ENCODE results near the gene ZNF470.

Gene ZNF470

DNA sequence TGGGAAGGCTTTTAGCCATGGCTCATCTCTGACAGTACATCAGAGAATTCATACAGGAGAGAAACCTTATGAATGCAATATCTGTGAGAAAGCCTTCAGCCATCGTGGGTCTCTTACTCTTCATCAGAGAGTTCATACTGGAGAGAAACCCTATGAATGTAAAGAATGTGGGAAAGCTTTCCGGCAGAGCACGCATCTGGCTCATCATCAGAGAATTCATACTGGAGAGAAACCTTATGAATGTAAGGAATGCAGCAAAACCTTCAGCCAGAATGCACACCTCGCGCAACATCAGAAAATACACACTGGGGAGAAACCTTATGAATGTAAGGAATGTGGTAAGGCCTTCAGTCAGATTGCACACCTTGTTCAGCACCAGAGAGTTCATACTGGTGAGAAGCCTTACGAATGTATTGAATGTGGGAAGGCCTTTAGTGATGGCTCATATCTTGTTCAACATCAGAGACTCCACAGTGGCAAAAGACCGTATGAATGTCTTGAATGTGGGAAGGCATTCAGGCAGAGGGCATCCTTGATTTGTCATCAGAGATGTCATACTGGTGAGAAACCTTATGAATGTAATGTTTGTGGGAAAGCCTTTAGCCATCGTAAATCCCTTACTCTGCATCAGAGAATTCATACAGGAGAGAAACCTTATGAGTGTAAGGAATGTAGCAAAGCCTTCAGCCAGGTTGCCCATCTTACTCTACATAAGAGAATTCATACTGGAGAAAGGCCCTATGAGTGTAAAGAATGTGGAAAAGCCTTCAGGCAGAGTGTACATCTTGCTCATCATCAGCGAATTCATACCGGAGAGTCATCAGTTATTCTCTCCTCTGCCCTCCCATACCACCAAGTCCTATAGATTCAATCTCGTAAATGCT, 10.7 kb downstream of the ZNF470 start:
- TF ChIP-seq, protein P1, sequence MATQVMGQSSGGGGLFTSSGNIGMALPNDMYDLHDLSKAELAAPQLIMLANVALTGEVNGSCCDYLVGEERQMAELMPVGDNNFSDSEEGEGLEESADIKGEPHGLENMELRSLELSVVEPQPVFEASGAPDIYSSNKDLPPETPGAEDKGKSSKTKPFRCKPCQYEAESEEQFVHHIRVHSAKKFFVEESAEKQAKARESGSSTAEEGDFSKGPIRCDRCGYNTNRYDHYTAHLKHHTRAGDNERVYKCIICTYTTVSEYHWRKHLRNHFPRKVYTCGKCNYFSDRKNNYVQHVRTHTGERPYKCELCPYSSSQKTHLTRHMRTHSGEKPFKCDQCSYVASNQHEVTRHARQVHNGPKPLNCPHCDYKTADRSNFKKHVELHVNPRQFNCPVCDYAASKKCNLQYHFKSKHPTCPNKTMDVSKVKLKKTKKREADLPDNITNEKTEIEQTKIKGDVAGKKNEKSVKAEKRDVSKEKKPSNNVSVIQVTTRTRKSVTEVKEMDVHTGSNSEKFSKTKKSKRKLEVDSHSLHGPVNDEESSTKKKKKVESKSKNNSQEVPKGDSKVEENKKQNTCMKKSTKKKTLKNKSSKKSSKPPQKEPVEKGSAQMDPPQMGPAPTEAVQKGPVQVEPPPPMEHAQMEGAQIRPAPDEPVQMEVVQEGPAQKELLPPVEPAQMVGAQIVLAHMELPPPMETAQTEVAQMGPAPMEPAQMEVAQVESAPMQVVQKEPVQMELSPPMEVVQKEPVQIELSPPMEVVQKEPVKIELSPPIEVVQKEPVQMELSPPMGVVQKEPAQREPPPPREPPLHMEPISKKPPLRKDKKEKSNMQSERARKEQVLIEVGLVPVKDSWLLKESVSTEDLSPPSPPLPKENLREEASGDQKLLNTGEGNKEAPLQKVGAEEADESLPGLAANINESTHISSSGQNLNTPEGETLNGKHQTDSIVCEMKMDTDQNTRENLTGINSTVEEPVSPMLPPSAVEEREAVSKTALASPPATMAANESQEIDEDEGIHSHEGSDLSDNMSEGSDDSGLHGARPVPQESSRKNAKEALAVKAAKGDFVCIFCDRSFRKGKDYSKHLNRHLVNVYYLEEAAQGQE (IDR thresholded peaks at IDR 0.05; ENCODE audit: insufficient read depth in 1 of 2, low read depth in 2 of 2, low read length in 2 of 2), result no peak
- TF ChIP-seq FOXP2 (optimal IDR thresholded peaks at IDR 0.05; ENCODE audit: borderline replicate concordance, extremely low read depth, extremely low read length, insufficient read depth) (no peak), POLR2AphosphoS5 (IDR thresholded peaks at IDR 0.05; ENCODE audit: low read depth, low read length) (no peak), TAF1 (IDR thresholded peaks at IDR 0.05; ENCODE audit: borderline replicate concordance, insufficient read depth, low read length) (no peak), SIN3A (IDR thresholded peaks at IDR 0.05; ENCODE audit: borderline replicate concordance, insufficient read depth, low read length) (no peak)

DNA sequence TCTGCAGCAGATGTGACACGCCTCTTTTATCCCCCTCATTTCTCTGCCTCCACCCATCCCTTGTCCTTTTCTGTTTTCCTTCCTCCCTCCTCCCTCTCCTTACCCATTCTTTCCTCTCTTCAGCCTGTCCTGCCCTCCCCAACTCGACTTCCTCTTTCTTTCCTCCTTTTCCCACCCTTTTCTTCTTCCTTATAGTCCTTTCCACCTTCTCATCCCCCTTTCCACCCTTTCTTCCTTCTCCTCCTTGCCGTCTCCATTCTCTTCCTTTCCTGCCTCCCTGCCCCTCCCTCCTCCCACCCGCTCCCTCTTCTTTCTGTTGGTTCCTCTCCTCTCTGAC, 27.1 kb downstream of the ZNF470 start:
- no peak for TF ChIP-seq FOXP2 (optimal IDR thresholded peaks at IDR 0.05; ENCODE audit: borderline replicate concordance, extremely low read depth, extremely low read length, insufficient read depth)
- TF ChIP-seq, protein P1 (IDR thresholded peaks at IDR 0.05; ENCODE audit: insufficient read depth in 1 of 2, low read depth in 2 of 2, low read length in 2 of 2), result no peak
- no peak for TF ChIP-seq SIN3A (IDR thresholded peaks at IDR 0.05; ENCODE audit: borderline replicate concordance, insufficient read depth, low read length)
- no peak for TF ChIP-seq POLR2AphosphoS5 (IDR thresholded peaks at IDR 0.05; ENCODE audit: low read depth, low read length)
- TF ChIP-seq TAF1 (IDR thresholded peaks at IDR 0.05; ENCODE audit: borderline replicate concordance, insufficient read depth, low read length), result no peak

GRCh38 chr19:56594783-56595547, 27.7 kb downstream of the ZNF470 start, which contains the start of gene ZNF71:
Gene ZNF71 (plus strand): TSS chr19:56595302. CDS start chr19:56601559, 6,257 bp downstream.
- TF ChIP-seq SIN3A (IDR thresholded peaks at IDR 0.05; ENCODE audit: borderline replicate concordance, insufficient read depth, low read length) (no peak), FOXP2 (optimal IDR thresholded peaks at IDR 0.05; ENCODE audit: borderline replicate concordance, extremely low read depth, extremely low read length, insufficient read depth) (no peak), POLR2AphosphoS5 (IDR thresholded peaks at IDR 0.05; ENCODE audit: low read depth, low read length) (no peak), TAF1 (IDR thresholded peaks at IDR 0.05; ENCODE audit: borderline replicate concordance, insufficient read depth, low read length) (no peak)
- TF ChIP-seq, protein P1 (IDR thresholded peaks at IDR 0.05; ENCODE audit: insufficient read depth in 1 of 2, low read depth in 2 of 2, low read length in 2 of 2), result no peak

- TF ChIP-seq FOXP2 (optimal IDR thresholded peaks at IDR 0.05; ENCODE audit: borderline replicate concordance, extremely low read depth, extremely low read length, insufficient read depth) (no peak), TAF1 (IDR thresholded peaks at IDR 0.05; ENCODE audit: borderline replicate concordance, insufficient read depth, low read length) (no peak), SIN3A (IDR thresholded peaks at IDR 0.05; ENCODE audit: borderline replicate concordance, insufficient read depth, low read length) (no peak), POLR2AphosphoS5 (IDR thresholded peaks at IDR 0.05; ENCODE audit: low read depth, low read length) (no peak)
- TF ChIP-seq, protein P1 (IDR thresholded peaks at IDR 0.05; ENCODE audit: insufficient read depth in 1 of 2, low read depth in 2 of 2, low read length in 2 of 2), result no peak
Measured at GRCh38 chr19:56595548-56595899, 28.3 kb downstream of the ZNF470 start.
